Activated T-cell treated with anti-CD3 and anti-CD28 coated beads for 24 hours (primary cell): ENCODE measurements around the gene FXYD6.

ENCODE experiments used
- DNase-seq: peaks from one replicate; pipeline ENCODE4 v3.0.0-alpha.2; 2020; ENCODE audit warnings: low read depth

FXYD6 gene

GRCh38 chr11:117790279-117790678 lies 86.2 kb downstream of the FXYD6 start:
- DNase-seq, result no peak

GRCh38 chr11:117789241-117789640 lies 87.2 kb downstream of the FXYD6 start:
- no peak for DNase-seq
